Neutrophil (primary cell): ENCODE measurements around the gene NFIL3.
"Not testable (repeated sequence)": the region's sequence is repeated elsewhere in the genome, so short reads cannot be mapped to it uniquely, and the experiment has no call there.

Source experiments
- H3K27ac ChIP-seq: fragments of 200-600 bp; sonication (generic); 2 replicates; pipeline ENCODE4 v1.5.1; 2016; ENCODE audit warnings: mild to moderate bottlenecking, moderate library complexity
- H3K27me3 ChIP-seq: fragments of 200-600 bp; sonication (generic); 2 replicates; pipeline ENCODE4 v1.6.0; 2016; ENCODE audit warnings: mild to moderate bottlenecking
- H3K36me3 ChIP-seq: fragments of 200-600 bp; sonication (generic); 2 replicates; pipeline ENCODE4 v1.5.1; 2017
- H3K4me1 ChIP-seq, 2 experiments: fragments of 200-600 bp in 1 of 2; sonication (generic) in 1 of 2; 1 replicate in 1 of 2; 2 replicates in 1 of 2; pipeline versions ENCODE4 v1.5.1 to v1.6.1; 2013 to 2016; ENCODE audit warnings: low read depth in 1 of 2, low read length in 1 of 2, mild to moderate bottlenecking in 1 of 2, moderate library complexity in 1 of 2; ENCODE audit not compliant: control insufficient read depth in 1 of 2, insufficient read depth in 1 of 2
- H3K4me3 ChIP-seq, 2 experiments: fragments of 200-600 bp in 1 of 2; sonication (generic) in 1 of 2; 1 replicate in 1 of 2; 2 replicates in 1 of 2; pipeline ENCODE4 v1.5.1; 2013 to 2016; ENCODE audit warnings: low read depth in 1 of 2, low read length in 1 of 2, mild to moderate bottlenecking in 1 of 2, moderate library complexity in 1 of 2
- H3K9me3 ChIP-seq: fragments of 200-600 bp; sonication (generic); 2 replicates; pipeline ENCODE4 v1.5.1; 2016
- TF ChIP-seq, protein P1 (sequence below): fragments of 200-600 bp; sonication (generic); IDR thresholded peaks from 2 replicates; pipeline ENCODE4 v1.5.1; 2016; ENCODE audit warnings: antibody characterized with exemption

The NFIL3 gene

DNA sequence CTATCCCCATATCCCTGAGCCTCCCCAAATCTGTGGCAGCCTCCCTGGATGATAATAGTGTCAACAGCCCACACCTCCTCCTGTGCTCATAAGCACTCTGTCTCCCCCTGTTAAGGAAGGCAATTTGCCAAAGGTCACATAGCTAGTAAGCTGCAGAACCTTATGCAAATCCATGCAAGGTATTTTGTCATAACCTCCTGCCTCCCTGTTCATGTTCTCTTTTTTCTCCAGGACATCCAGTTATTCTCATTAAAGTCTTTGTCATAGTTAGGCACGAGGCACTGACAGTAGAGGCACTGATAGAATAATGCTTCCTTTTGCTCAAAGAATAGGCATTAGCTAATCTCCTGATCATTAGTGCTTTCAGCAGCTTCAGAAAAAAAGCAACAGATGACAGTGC, 51.7 kb downstream of the NFIL3 start:
- H3K36me3 ChIP-seq: no peaks in the 10 kb centered on the region
- no peak overlapping the region for H3K27ac ChIP-seq
- TF ChIP-seq, protein P1, sequence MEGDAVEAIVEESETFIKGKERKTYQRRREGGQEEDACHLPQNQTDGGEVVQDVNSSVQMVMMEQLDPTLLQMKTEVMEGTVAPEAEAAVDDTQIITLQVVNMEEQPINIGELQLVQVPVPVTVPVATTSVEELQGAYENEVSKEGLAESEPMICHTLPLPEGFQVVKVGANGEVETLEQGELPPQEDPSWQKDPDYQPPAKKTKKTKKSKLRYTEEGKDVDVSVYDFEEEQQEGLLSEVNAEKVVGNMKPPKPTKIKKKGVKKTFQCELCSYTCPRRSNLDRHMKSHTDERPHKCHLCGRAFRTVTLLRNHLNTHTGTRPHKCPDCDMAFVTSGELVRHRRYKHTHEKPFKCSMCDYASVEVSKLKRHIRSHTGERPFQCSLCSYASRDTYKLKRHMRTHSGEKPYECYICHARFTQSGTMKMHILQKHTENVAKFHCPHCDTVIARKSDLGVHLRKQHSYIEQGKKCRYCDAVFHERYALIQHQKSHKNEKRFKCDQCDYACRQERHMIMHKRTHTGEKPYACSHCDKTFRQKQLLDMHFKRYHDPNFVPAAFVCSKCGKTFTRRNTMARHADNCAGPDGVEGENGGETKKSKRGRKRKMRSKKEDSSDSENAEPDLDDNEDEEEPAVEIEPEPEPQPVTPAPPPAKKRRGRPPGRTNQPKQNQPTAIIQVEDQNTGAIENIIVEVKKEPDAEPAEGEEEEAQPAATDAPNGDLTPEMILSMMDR: no peak
- H3K27me3 ChIP-seq: no peaks in the 10 kb centered on the region
- H3K9me3 ChIP-seq: no peaks in the 10 kb centered on the region
- H3K4me3 ChIP-seq: no peak overlapping the region
- H3K4me1 ChIP-seq: peaks cover 5 to 6% of the 10 kb centered on the region in 2 experiments

DNA sequence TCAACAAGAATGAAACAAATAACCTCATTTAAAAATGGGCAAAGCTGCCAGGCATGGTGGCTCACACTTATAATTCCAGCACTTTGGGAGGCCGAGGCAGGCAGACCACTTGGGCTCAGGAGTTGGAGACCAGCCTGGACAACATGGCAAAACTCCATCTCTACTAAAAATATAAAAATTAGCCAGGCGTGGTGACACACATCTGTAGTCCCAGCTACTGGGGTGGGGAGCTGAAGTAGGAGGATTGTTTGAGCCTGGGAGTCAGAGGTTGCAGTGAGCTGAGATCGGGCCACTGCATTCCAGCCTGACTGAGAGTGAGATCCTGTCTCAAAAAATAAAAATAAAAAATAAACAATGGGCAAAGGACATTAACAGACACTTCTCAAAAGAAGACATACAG, 53.6 kb downstream of the NFIL3 start:
- not testable (repeated sequence) for H3K36me3 ChIP-seq, H3K27me3 ChIP-seq, H3K4me3 ChIP-seq, H3K4me1 ChIP-seq, H3K9me3 ChIP-seq, H3K27ac ChIP-seq

DNA sequence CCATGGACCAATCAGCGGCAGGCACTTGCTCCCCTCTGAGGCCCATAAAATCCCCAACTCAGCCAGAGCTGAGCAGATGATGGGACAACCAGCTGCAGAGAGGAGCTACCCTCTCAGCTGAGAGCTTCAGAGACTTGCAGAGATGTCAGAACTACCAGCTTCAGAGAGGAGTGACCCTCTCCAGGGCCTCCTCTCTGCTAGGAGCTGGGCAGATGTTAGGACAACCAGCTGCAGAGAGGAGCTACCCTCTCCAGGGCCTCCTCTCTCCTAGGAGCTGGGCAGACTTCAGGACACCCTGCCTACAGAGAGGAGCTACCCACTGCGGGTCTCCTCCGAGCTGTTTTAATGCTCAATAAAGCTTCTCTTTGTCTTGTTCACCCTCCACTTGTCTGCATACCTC, 58.9 kb downstream of the NFIL3 start:
- H3K27me3 ChIP-seq: no peaks in the 10 kb centered on the region
- H3K4me3 ChIP-seq: no peak overlapping the region
- TF ChIP-seq, protein P1: no peak
- H3K9me3 ChIP-seq: no peaks in the 10 kb centered on the region
- H3K36me3 ChIP-seq: no peaks in the 10 kb centered on the region
- H3K4me1 ChIP-seq: peaks cover 18 to 24% of the 10 kb centered on the region in 2 experiments
- no peak overlapping the region for H3K27ac ChIP-seq

DNA sequence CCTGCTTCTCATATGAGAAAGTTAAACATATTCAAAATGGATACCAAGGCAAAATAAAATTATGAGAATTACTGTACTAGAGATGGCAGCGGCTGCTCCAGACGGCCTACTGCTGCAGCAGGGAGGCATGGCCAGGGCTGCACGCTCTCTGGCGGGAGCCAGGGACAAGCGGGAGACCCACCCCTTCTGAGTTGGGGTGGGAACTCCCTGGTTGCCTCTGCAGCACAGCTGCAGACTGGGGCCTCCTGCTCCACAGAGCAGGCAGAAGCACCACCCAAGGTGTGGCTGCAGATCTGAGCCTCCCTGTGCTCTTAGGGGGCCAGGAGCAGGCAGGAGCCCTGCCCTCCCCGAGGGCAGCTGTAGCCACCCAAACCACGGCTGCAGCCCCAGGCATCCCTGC, 59.6 kb downstream of the NFIL3 start:
- Histone ChIP-seq H3K9me3 (no peaks in the 10 kb centered on the region), H3K4me1 (peaks cover 18 to 24% of the 10 kb centered on the region in 2 experiments), H3K36me3 (no peaks in the 10 kb centered on the region), H3K4me3 (no peak overlapping the region), H3K27me3 (no peaks in the 10 kb centered on the region), H3K27ac (no peak overlapping the region)
- TF ChIP-seq, protein P1: no peak

DNA sequence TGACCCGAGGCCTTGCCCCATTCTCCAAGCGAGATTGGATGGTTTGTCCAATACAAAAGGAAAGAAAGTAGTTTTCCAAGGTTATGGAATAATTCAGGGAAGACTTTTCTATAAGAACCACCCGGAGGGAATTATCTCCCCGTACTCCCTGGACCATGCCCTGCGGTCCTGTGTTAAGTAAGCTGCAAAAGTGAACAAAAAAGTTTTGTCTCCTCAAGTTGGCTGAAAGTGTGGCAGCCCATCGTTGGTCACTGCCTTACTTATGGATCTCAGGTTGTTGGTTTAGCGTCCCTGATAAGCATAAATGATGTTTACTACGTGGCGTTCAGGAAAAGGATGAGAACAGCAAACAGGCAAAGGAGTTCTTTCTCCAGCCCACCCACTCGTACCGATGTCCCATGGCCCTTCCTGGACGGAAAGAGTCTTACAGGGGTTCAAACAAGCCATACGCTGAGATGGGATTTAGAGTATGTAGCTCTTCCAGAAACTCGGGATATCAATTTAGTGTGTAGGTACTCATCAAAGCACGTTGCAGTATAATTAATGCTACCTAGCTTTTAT, 61.5 kb downstream of the NFIL3 start:
- Histone ChIP-seq H3K27me3 (no peaks in the 10 kb centered on the region), H3K4me3 (peak overlapping the region; percentile 95 to 99), H3K36me3 (no peaks in the 10 kb centered on the region), H3K4me1 (peaks cover 18 to 24% of the 10 kb centered on the region in 2 experiments), H3K27ac (peak overlapping the region; percentile 87), H3K9me3 (no peaks in the 10 kb centered on the region)
- TF ChIP-seq, protein P1: no peak

DNA sequence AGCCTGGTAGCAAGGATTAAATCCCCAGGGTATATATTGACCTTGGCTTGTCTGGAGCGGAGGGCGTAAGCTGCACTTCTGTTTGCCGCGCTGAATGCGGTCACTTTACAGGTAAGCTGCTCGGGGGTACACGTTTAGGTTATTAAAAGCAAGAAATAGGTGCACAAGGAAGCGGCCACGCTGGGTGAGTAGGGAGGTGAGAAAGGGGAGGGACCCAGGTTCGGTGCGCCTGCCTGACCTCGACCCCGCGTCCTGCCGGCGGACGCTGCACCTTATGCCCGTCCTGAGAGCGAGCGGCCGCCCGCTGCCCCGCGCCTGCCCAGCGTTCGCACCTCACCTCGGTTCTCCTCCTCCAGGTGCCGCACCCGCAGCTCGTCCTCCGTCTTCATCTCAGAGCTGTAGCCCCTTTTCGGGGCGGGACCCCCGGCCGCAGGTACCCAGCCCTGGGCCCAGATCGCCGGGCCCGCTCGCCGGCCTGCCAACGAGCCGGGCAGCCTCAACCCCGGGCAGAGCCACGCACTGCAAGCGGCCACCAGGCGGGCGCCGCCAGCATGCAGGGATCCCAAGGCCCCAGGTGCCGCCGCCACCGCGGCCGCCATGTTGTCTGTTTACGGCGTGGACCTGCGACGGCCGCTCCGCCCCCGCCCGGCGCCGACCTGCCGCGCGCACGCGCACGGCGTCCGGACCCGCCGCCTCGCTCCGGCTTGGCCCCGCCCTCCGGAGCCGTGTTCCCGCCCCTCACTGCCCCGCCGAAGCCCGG, 62.2 kb downstream of the NFIL3 start, which contains the start of gene AUH:
AUH (minus strand) TSS at position 628 of the 760 bp plus-strand sequence; CDS start at position 599, 29 bp downstream.
- TF ChIP-seq, protein P1: peak; percentile 67
- Histone ChIP-seq H3K27ac (peak within 1 kb of the TSS; percentile 87), H3K9me3 (no peaks in the 10 kb centered on the region), H3K4me3 (peak within 1 kb of the TSS; percentile 95 to 99), H3K4me1 (peaks cover 18 to 24% of the 10 kb centered on the region in 2 experiments), H3K27me3 (no peaks in the 10 kb centered on the region), H3K36me3 (no peaks in the 10 kb centered on the region)
